SW480 (cell line): Measurements from ENCODE around the gene PMPCB.

Source experiments
- DNase-seq: peaks from one replicate; pipeline ENCODE4 v3.0.0-alpha.2; 2016; ENCODE audit warnings: low spot score

PMPCB gene

DNA sequence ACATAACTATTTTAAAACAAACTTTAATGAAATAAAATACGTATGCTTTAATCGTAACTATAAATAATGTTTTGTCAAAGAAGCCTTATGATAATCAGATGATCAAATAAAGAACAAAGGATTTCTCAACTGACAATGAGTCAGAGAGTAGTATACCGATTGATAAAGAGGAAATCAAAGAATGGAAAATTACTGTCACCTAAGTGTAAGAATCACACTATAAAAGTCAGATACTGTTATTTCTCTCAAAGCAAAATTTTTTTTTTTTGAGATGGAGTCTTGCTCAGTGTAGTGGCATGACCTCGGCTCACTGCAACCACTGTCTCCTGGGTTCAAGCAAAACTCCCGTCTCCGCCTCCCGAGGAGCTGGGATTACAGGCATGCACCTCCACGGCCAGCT, 28.5 kb downstream of the PMPCB start:
- no peak for DNase-seq

DNA sequence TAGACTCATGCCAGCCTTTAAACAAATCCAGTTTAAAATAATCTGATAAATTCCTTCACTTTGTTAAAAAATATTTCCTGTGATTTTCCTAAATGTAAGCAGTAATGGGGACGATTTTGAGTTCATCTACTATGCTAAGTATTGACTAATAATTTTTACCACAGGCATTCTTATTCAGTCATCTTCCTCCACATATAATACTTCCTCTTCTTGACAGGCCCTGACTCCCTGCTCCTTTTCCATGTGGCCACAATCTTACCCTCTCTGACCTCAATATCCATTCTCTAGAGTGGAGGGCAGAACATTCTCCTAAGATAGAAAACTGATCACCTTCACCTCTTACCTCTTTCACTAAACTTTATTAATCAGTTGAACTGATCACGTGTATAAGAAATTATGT, 39.5 kb downstream of the PMPCB start:
- DNase-seq = no peak

DNA sequence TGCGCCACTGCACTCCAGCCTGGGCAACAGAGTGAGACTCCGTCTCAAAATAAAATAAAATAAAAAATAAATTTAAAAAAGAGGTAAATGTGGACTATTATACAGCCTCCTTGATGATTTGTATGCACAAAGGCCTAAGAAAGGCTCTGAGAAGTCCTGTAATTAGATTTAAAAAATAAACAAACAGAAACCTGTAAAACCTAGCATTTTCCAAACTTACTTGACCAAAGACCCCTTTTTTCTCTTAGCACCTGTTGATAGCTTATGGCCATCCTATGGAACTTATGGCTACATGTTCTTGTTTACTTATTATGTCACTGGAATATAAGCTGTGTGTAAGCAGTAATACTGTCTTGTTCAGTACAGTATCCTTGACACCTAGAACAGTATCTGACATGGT, 41.6 kb downstream of the PMPCB start:
- no peak for DNase-seq

DNA sequence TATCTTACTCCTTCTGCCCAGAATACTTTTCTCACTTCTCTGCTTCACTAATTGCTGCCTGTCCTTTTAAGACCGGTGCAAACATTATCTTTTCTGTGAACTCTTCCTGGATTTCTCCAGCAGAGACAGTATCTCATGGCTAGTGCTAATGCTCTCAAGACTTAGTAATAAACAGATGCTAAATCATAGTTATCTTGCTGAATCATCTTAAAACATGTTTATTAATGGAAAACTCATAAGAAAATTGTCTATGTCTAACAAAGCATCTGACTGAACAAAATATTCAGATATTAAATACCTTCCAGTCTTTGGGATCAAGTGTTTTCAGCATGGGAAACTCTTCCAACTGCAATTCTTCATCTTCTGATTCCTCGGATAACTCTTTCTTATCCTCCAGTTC, 44.2 kb downstream of the PMPCB start:
- DNase-seq = no peak

DNA sequence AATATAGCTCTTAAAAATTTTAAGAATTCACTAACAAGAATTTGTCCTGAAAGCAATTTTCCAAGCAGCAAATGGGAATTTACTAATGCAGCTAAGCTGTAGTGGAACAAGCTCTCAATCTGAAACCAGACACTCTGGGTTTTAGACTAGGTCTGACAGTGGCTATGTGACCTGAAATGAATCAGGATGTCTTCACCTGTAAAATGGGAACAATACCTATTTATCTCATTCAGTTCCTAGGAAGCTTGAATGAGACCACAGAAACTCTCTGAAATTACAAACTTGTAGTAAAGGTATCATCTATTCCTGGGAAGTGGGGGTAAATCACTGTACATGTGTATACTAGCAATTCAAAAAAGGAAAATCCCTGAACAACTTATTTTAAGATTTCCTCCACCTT, 46.1 kb downstream of the PMPCB start:
- DNase-seq = no peak

DNA sequence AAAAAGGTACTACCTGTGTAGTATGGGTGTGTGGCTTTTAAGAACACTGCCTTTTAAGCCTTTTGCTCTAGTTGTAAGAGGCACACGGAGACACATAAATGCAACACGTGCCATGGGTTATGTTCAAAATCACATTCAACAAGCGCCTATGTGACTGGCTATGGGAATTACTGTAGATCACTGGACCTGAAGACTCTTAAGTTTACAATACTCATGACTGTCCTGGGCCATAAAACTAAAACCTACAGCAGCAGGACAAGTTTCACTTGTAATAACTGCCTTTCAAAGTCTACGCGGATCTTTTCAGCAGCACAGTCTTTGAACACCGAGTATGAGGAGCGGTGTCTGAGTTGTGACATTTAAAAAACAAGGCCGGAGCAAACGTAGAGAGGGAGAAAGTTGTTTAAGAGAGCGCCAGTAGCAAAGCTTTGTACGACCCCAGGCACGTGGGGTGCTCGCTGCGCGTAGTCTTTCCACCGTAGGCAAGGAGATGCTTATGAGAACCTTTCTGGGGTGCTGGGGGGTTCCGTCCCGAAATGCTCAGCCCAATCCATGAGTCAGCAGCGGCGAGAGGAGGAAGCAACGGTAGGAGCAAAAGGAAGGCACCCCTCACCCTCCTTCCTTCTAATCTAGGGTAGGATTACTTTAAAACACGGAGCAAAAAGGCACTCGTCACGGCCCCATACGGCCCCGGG, 46.7 kb downstream of the PMPCB start:
- DNase-seq = peak; percentile 53

DNA sequence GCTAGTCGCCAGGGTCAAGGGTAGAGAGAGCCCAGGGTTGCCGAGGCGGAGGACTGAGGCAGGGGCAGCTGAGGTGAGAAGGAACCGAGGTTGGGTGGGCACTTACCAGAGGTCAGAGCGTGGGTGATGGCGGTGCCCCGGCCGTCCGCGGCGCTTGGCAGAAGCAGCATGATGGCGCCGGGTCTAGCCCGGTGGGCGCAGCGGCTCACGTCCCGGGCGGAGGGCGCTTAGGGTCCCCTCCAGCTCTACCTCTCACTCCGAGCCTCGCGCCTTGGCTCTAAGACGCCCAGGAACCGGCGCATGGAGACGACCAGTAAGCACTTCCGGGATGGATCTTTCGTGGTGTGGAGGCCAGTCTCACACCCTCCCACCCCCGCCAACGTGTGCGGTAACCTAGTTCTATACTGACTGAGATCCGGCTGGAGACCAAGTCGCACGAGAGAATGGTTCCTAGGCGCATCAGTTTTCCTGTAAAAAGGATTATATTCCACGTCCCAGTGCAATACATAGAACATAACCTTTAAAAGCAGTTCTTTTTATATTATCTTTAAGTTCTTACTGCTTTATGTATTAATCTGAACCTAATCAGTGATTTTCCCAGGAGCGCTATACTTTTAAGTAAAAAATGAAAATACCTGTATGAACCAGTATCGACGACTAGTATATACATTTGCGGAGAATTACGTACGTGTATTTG, 47.4 kb downstream of the PMPCB start, which contains the start of gene DNAJC2:
Gene DNAJC2 (minus strand): TSS at position 315 of the 697 bp plus-strand sequence. CDS start 145 bp downstream, at position 170.
- peak; percentile 98 for DNase-seq

DNA sequence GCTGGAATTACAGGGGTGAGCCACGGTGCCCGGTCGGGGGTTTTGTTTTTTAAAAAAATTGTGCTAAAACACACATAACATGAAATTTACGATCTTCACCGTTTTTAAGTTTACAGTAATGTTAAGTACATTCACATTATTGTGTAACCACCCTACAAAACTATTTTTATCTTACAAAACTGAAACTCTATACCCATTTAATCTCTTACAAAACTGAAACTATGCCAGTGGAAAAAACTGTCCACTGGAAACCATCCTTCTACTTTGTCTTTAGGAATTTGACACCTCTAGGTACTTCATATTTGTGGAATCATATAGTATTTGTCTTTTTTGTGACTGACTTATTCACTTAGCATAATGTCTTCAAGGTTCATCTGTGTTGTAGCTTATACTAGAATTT, 49.2 kb downstream of the PMPCB start:
- no peak for DNase-seq

DNA sequence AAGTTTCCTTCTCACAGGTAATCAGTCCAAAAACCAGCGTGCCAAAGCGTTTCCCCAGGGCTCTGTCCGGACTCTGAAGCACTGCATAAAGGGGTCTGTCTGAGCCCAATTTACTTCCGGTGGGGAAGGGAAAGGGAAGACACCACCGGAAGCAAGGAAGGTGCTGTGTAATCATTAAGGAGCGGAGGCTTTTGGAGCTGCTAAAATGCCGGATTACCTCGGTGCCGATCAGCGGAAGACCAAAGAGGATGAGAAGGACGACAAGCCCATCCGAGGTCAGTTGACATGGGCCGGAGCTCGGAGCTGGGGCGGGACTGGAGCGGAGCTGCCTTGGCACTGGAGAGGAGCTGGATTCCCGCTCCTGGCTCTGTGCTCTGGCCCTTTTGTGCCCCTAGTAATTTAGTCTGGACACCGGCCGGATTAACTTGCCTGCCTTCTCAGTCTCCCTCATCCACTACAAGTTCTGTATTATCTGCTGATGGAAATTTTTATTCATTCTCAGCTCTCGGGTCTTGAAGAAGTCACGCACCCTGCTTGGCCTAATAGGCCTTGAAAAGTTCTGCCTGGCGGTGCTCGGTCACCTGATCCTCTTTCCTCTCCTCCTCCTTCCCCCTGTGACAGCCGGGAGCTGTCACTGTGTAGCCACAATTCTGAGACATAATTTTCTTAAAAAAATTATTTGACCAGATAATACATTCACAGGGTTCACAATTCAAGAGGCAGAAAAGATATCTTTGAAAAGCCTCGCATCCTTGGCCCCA, 50.5 kb downstream of the PMPCB start, which contains the start of gene PSMC2:
Gene PSMC2 (plus strand): TSS at position 137 of the 761 bp plus-strand sequence. CDS start 69 bp downstream, at position 206.
- peak; percentile 97 for DNase-seq

DNA sequence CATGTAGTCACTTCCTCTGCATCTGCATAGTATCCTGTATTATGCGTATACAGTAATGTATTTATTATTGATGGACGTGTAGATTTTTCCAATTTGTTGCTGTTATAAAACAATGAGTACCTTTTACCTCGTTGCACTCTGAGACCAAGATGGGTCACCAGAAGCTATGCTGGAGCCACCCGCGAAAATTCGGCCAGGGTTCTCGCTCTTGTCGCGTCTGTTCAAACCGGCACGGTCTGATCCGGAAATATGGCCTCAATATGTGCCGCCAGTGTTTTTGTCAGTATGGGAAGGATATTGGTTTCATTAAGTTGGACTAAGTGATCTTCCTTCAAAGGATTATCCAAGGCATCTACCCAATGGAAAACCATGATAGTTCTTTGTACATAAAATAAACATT, 51.2 kb downstream of the PMPCB start:
- no peak for DNase-seq

DNA sequence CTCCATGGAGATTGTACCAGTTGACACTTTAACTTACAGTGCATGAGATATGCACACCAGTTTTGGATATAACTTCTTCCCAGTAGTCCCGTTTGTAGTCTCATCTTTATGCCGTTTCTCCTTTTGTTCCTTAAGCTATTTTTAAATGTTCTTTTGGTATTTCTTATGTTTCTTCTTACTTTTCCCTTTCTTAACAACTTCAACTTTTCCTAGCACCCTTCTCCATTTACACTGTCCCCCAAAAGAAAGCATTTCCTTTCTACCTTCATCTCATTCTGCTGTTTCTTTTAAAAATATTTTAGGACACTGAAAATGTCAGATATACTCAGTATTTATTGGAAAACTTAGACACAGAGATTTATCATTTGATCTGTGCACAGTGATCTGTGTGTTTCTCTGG, 51.7 kb downstream of the PMPCB start:
- no peak for DNase-seq

DNA sequence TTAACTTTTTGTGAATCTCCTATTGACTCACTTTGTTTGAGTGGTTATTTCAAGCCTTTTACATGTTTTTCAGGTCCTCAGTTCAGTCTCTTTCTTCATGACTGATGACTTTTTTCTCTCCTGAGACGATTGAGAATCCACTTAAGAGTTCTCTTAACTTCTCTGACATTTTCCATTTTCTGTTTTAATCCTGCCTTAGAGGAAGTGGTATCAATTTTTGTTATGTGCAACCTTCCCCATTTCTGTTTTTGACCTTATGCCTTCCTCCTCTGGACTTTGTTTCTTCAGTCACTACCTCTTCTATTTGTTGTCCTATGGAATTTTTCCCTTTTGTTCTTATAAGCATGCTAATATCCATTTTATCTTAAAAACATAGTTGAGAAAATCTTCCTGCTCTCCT, 52.6 kb downstream of the PMPCB start:
- DNase-seq = no peak
